Tibial artery (tissue), 4 donors: ENCODE results near the gene GABRG3.
A peak's percentile ranks its signal among the peaks of the same experiment; 100 is the strongest.
"Not testable (repeated sequence)": the region's sequence is repeated elsewhere in the genome, so short reads cannot be mapped to it uniquely, and the experiment has no call there.

Experiments
- DNase-seq, 2 donors: peaks; one replicate each; pipeline ENCODE4 v3.0.0-alpha.2; 2019
- H3K27ac ChIP-seq, 2 donors: fragments of 200-600 bp; sonication (generic) in 1 of 2; 1 replicate in 1 of 2; 2 replicates in 1 of 2; pipeline ENCODE4 v1.5.1; 2018 to 2019; ENCODE audit warnings: mild to moderate bottlenecking in 1 of 2
- H3K27me3 ChIP-seq, 2 donors: fragments of 200-600 bp; sonication (generic) in 1 of 2; one replicate each; pipeline versions ENCODE4 v1.5.1 to v1.6.0; 2016 to 2019
- H3K36me3 ChIP-seq, 3 donors: fragments of 200-600 bp; sonication (generic) in 2 of 3; one replicate each; pipeline ENCODE4 v1.5.1; 2016 to 2019; ENCODE audit warnings: mild to moderate bottlenecking in 2 of 3
- H3K4me1 ChIP-seq, 4 donors: fragments of 200-600 bp; sonication (generic) in 2 of 4; 1 replicate in 3 of 4; 2 replicates in 1 of 4; pipeline ENCODE4 v1.5.1; 2016 to 2019
- H3K4me3 ChIP-seq, 2 donors: fragments of 200-600 bp; sonication (generic) in 1 of 2; 1 replicate in 1 of 2; 2 replicates in 1 of 2; pipeline ENCODE4 v1.5.1; 2018 to 2019; ENCODE audit warnings: mild to moderate bottlenecking in 2 of 2
- H3K9me3 ChIP-seq, 3 donors: fragments of 200-600 bp; sonication (generic) in 1 of 3; one replicate each; pipeline ENCODE4 v1.5.1; 2016 to 2019
- intact Hi-C: fragments of 100-400 bp; cut with DNase I; formaldehyde crosslinking; loops from one replicate; pipeline ENCODE4 v1.15.0; 2023; ENCODE audit warnings: low total_unique reads
- TF ChIP-seq, protein P1 (sequence below), 2 experiments: fragments of 200-600 bp in 1 of 2; fragments of 450-650 bp in 1 of 2; IDR thresholded peaks; one replicate each; pipeline ENCODE4 v1.5.1; 2017 to 2019; ENCODE audit warnings: antibody characterized with exemption in 2 of 2, mild to moderate bottlenecking in 1 of 2, moderate library complexity in 1 of 2

Gene GABRG3

DNA sequence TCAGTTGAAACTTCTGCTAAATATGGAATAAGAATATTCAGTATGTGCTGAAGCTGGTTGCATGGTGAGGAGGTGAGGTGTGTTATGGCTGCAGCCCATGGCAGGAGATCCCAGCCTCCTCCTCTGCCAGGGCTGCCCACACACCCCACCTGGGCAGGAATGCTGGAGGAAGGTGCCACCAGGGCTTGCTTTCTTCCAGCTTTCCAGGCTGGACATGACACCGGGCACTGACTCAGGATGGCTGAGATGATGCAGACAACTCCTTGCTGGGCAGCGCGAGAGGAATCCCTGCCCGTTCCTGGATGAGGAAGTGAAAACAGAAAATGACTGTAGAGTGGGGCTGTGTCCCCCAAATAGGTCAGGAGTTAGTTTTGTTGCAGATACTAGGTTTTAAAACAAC is 14.1 kb downstream of the GABRG3 start:
- Histone ChIP-seq H3K4me3 (no peak overlapping the region), H3K27me3 (no peaks in the 10 kb centered on the region), H3K36me3 (no peaks in the 10 kb centered on the region), H3K27ac (no peak overlapping the region), H3K4me1 (no peaks in the 10 kb centered on the region), H3K9me3 (no peaks in the 10 kb centered on the region)
- TF ChIP-seq, protein P1, sequence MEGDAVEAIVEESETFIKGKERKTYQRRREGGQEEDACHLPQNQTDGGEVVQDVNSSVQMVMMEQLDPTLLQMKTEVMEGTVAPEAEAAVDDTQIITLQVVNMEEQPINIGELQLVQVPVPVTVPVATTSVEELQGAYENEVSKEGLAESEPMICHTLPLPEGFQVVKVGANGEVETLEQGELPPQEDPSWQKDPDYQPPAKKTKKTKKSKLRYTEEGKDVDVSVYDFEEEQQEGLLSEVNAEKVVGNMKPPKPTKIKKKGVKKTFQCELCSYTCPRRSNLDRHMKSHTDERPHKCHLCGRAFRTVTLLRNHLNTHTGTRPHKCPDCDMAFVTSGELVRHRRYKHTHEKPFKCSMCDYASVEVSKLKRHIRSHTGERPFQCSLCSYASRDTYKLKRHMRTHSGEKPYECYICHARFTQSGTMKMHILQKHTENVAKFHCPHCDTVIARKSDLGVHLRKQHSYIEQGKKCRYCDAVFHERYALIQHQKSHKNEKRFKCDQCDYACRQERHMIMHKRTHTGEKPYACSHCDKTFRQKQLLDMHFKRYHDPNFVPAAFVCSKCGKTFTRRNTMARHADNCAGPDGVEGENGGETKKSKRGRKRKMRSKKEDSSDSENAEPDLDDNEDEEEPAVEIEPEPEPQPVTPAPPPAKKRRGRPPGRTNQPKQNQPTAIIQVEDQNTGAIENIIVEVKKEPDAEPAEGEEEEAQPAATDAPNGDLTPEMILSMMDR (IDR thresholded peaks at IDR 0.05) = no peak
- DNase-seq = no peak
- intact Hi-C loops = no loop called here

DNA sequence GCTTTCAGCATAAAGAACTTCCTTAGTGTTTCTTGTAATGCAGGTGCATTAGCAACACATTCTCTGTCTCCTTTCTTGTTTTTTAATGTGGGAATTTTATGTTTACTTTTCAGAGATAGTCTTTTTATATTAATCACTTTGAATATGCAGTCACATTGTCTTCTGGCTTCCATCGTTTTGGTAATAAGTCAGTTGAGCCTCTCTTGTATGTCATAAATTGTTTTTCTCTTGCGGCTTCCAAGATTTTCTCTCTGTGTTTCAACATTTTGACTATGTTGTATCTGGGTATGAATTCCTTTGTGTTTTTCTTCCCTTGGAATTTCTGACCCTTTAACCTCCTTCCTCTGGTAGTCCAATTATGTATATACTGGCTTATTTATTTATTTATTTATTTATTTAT is 25.3 kb downstream of the GABRG3 start:
- peaks cover 0 to 8% (median 4%) of the 10 kb centered on the region in 3 donors for H3K9me3 ChIP-seq
- TF ChIP-seq, protein P1 (IDR thresholded peaks at IDR 0.05) = no peak
- intact Hi-C loops = loop anchor here (10.0 kb wide), 1 partner anchor 91 kb away; no protein-coding TSS in a partner anchor
- H3K36me3 ChIP-seq = no peaks in the 10 kb centered on the region
- DNase-seq = no peak
- H3K4me3 ChIP-seq = no peak overlapping the region
- H3K27me3 ChIP-seq = no peaks in the 10 kb centered on the region
- H3K27ac ChIP-seq = no peak overlapping the region
- no peaks in the 10 kb centered on the region for H3K4me1 ChIP-seq

DNA sequence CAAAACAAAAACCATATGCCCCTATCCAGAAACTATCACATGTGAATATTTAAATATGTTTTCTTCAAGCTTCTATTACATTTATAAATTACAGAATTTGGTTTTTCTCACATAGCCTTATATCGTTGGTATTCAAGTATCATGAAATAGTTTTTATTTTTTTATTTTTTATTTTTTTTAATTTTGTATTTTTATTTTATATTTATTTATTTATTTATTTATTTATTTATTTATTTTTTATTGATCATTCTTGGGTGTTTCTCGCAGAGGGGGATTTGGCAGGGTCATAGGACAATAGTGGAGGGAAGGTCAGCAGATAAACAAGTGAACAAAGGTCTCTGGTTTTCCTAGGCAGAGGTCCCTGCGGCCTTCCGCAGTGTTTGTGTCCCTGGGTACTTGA is 32.0 kb downstream of the GABRG3 start:
- DNase-seq, H3K4me1 ChIP-seq, H3K27me3 ChIP-seq, intact Hi-C loops, H3K9me3 ChIP-seq, H3K27ac ChIP-seq, H3K4me3 ChIP-seq, H3K36me3 ChIP-seq: not testable (repeated sequence)

DNA sequence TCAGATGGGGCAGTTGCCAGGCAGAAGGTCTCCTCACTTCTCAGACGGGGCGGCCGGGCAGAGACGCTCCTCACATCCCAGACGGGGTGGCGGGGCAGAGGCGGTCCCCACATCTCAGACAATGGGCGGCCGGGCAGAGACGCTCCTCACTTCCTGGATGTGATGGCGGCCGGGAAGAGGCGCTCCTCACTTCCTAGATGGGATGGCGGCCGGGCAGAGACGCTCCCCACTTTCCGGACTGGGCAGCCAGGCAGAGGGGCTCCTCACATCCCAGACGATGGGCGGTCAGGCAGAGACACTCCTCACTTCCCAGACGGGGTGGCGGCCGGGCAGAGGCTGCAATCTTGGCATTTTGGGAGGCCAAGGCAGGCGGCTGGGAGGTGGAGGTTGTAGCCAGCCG is 33.2 kb downstream of the GABRG3 start:
- H3K9me3 ChIP-seq, intact Hi-C loops, DNase-seq, H3K27me3 ChIP-seq, H3K4me3 ChIP-seq, H3K4me1 ChIP-seq, H3K36me3 ChIP-seq, H3K27ac ChIP-seq: not testable (repeated sequence)

DNA sequence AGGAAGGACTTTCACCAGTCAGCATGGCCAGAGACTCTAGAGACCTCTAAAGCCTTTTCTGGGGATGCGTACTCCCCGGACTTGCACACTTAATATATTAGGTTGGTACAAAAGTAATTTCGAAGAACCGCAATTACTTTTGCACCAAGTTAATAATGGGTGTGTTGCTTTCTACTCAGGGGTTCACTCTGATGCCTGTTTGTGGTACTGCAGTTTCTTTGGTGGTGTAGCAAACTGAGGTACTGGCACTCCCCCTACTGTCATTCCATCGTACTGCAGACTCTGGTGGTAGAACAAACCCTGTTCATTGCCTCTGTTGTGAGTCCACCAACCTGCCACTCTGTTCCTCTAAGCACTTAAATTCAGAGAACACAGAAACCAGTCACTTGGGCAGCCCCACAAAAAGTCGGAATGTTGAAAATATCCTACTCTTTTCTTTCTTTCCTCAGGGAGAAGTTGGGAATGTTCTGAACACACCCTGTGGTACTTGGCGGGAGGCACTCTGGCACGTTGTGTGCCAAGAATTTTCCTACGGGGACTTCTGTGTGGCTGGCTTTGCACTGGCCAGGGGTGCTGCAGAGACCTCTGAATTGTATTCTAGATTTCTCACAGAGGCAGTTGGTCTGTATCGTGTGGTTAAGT is 46.3 kb downstream of the GABRG3 start:
- no peak overlapping the region for H3K4me3 ChIP-seq
- H3K27ac ChIP-seq = no peak overlapping the region
- DNase-seq = no peak
- no peaks in the 10 kb centered on the region for H3K4me1 ChIP-seq
- H3K9me3 ChIP-seq = peaks cover 0 to 8% (median 0%) of the 10 kb centered on the region in 3 donors
- TF ChIP-seq, protein P1 (IDR thresholded peaks at IDR 0.05) = peak; percentile 25 to 26
- no peaks in the 10 kb centered on the region for H3K36me3 ChIP-seq
- intact Hi-C loops = no loop called here
- H3K27me3 ChIP-seq = no peaks in the 10 kb centered on the region

DNA sequence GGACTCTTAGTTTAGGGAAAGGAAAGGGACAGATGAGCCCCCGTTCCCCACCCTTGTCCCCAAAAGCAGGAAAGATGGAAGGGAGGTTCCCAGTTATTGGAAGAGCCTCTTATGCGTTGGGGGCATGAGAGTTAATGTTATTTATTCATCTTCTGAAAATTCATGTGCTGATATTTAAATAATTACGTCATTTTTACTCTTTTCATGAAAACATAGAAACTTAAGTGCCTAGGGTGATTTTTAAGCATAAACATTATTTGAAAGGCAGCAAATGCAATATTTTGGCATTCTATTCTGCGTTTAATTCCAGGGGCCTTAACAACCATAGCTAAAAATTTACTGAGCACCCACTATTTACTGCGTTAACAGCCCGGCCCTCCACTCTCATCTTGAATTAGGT is 48.7 kb downstream of the GABRG3 start:
- Histone ChIP-seq H3K9me3 (peaks cover 0 to 8% (median 0%) of the 10 kb centered on the region in 3 donors), H3K36me3 (no peaks in the 10 kb centered on the region), H3K27me3 (no peaks in the 10 kb centered on the region), H3K4me3 (no peak overlapping the region), H3K4me1 (no peaks in the 10 kb centered on the region), H3K27ac (no peak overlapping the region)
- intact Hi-C loops = no loop called here
- TF ChIP-seq, protein P1 (IDR thresholded peaks at IDR 0.05) = no peak
- no peak for DNase-seq

DNA sequence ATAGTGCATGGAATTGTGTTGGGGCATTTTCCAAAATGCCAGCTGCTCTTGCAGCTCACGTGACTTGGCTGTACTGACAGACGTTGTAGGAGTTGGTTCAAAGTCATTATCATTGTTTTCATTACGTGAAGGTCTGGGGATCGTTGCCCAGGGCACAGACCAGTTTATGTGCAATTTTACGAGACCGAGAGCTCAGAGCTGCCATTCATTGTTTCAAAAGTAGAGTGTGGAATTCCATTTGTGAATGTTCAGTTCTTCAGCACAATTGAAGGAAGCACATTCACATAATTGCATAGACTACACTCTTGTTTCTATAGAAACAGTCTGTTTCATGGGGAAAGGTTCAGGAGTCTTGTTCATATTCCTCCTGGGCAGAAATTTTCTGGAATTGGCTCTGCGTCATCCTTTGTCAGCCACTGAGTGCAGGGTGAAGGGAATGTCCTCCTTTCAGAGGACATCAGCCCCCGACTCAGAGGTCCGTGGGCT is 54.5 kb downstream of the GABRG3 start:
- TF ChIP-seq, protein P1 (IDR thresholded peaks at IDR 0.05) = no peak
- Histone ChIP-seq H3K27me3 (no peaks in the 10 kb centered on the region), H3K4me3 (no peak overlapping the region), H3K36me3 (no peaks in the 10 kb centered on the region), H3K4me1 (no peaks in the 10 kb centered on the region), H3K9me3 (no peaks in the 10 kb centered on the region), H3K27ac (no peak overlapping the region)
- no peak for DNase-seq
- intact Hi-C loops = no loop called here
